GM19043 (cell line): ENCODE results near the gene CBFB.
"Not testable (repeated sequence)": the region's sequence is repeated elsewhere in the genome, so short reads cannot be mapped to it uniquely, and the experiment has no call there.

ENCODE experiments used
- ATAC-seq: cut with Tn5 transposase; IDR thresholded peaks from one replicate; pipeline ENCODE4 v1.9.1; 2021; ENCODE audit warnings: low read depth; ENCODE audit not compliant: unreplicated experiment

CBFB gene

GRCh38 chr16:67116388-67117311, 87.7 kb downstream of the CBFB start:
- ATAC-seq, result no peak

GRCh38 chr16:67117716-67118115, 88.8 kb downstream of the CBFB start:
- no peak for ATAC-seq

GRCh38 chr16:67120025-67120424, 91.1 kb downstream of the CBFB start:
- no peak for ATAC-seq

GRCh38 chr16:67122799-67123198, 93.8 kb downstream of the CBFB start:
- not testable (repeated sequence) for ATAC-seq

DNA sequence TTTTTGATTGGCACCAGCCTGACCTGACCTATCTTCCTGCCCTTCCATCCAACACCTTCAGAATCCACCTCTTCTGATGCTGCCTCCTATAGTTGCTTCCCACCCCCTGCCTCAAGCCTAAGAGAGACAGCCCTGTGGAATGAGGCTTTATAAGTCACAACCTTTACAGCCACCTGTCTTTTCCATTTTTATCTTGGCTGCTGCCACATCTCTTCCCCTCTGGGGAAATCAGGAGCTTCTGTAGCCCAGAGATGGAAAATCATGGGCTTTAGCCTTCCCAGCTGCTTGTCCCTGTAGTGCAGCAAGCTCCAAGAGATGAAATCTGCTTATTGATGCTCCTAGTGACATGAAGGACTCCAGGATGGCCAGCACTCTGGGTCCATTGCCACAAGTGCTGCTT, 99.5 kb downstream of the CBFB start:
- ATAC-seq, result no peak

- ATAC-seq, result no peak
These were observed 99.9 kb downstream of the CBFB start for GRCh38 chr16:67128887-67129286.

DNA sequence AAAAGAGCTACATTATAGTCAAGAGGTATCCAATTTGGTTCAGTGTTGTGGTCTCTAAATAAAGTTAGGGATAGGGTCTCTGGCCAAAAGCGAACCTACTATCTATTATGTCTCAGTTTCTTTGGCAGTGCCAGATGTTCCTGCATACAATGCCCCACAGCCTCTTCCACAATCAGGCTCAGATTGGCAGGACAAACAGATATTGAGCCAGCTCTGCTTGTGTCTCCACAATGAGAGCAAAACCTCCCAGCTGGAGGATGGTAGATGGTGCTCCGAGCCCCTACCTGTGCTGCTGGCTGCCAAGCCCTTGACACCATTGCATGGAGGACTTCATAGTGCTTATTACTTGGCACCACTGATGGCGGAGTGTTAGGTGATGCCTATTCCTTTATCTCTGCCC, 100.5 kb downstream of the CBFB start:
- ATAC-seq, result no peak

DNA sequence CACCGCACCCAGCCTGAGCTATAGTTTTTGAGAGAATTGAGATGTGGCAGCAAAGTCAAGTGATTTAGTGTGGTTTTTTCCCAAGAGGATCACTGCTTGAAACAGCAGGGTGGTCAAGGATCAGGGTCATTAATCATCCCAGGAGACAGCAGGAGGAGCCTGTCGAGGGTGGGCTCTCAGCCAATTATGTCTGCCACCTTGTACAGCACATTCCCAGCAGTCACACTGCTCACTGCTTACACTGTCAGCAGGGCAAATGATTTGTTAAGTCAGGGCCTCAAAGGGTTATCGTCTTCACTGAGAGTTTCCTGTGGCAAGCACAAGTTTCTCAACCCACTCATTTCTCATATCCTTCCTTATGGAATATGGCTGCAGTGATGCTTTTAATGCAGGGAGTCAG, 108.7 kb downstream of the CBFB start:
- no peak for ATAC-seq

DNA sequence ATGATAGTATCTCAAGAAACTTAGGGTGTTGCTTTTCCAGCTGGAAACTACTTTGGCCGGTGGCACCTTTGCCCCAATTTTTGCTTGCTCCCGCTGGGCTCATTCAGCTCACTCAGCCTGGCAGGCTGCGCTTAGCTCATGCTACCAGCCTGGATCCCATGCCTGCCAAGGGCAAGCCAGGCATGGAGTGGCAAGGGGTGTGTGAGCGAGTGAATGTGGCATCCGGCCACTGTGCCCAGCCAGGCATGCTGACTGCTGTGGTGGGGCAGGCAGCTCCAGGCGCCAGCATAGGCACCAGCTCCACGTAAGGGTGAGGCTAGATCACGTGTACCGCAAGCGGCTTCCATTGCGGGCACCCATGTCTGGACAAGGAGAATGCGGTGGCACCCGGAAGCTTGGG, 112.4 kb downstream of the CBFB start:
- no peak for ATAC-seq

GRCh38 chr16:67142342-67142741, 113.4 kb downstream of the CBFB start:
- ATAC-seq, result no peak

DNA sequence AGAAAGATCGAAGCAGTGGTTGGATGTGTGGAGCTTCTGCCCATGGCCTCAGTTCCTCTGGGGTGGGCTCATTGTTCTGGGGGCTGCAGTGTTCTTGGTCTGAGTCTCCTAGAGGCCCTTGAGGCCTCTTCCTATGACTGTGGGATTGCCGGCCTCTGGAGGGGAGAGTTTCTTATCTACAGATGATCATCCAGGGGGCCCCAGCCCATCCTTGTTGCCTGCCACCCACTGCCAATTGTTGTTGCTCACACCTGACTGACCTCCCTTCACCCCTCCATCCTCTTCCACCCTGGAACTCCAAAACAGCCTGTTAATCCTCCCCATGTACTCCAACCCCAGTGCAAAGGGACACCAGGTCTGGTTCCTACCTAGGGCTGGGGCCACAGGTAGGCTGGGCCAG, 116.0 kb downstream of the CBFB start:
- no peak for ATAC-seq

- no peak for ATAC-seq
These were observed 116.8 kb downstream of the CBFB start for GRCh38 chr16:67145746-67146145.

- no peak for ATAC-seq
These were observed 117.8 kb downstream of the CBFB start for GRCh38 chr16:67146523-67147357.

GRCh38 chr16:67147437-67148140, 118.6 kb downstream of the CBFB start:
- ATAC-seq, result no peak

DNA sequence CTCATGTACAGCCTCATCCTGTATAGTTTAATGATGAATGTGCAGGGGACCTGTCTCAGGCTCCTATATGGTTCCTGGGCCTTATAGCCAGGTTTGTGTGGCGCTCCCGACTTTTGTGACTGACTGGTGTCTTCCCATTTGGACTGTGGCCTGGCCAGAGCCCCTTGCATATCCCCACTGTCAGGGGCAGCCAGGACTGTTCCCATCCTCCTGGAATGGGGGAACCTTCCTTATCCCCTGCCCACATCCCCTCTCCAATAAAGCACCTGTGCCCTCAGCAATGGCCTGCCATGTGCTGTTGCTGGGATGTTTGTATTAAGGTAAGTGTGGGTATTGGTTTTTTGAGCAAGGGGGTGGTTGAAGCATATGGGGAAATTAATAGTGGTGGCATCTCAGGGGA, 119.3 kb downstream of the CBFB start:
- no peak for ATAC-seq

GRCh38 chr16:67148656-67149275, 119.8 kb downstream of the CBFB start:
- no peak for ATAC-seq

GRCh38 chr16:67149276-67150046, 120.5 kb downstream of the CBFB start:
- no peak for ATAC-seq

DNA sequence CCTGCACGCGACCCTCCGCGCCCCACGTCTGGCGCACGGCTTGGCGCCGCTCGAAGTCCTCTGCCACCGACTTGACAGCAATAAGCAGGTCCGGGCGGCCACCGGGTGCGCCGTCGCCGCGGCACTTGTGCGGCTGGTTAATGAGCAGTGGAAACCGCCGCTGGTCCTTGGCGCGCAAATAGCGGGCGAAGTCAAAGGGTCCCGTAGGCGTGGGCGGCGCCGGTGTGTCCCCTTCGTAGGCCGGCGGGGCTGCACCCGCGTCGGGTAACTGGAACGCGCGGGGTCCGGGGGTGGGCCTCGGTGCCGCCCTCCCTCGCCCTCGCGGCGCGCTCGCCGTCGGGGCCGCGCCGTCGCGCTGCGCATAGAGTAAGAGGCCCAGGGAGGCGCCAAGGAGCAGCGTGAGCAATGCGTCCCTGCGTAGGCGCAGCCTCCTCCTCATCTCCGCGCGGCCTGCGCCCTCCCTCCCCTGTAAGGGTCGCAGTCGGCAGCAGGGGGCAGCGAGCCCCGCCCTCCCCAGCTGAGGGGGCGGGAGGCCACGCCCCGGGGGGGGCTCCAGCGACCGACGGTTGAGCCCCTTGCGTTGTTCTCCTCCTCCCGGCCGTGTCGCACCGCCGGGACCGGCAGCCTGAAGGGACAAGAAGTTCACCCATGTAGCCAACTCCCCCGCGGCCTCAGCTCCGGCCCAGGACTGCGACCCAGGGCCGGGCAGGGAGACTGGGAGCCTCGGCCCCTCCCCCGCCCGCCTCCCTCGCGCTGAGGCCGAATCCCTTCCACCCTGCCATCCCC, 121.3 kb downstream of the CBFB start:
- no peak for ATAC-seq
